HG02759 (cell line): ENCODE measurements around the gene BNIP1.
"Not testable (repeated sequence)": the region's sequence is repeated elsewhere in the genome, so short reads cannot be mapped to it uniquely, and the experiment has no call there.

Experiments used
- ATAC-seq: cut with Tn5 transposase; IDR thresholded peaks from one replicate; pipeline ENCODE4 v1.9.1; 2021; ENCODE audit warnings: mild to moderate bottlenecking, moderate library complexity; ENCODE audit not compliant: unreplicated experiment

Gene BNIP1

GRCh38 chr5:173144200-173145176 is at the start of gene BNIP1:
Gene BNIP1, plus strand, starts transcription at chr5:173144531. Its CDS starts 15 bp downstream, at chr5:173144546.
- peak; percentile 93 for ATAC-seq

GRCh38 chr5:173098787-173099186 is 45.5 kb upstream of the BNIP1 start:
- ATAC-seq: no peak

GRCh38 chr5:173099461-173099860 is 44.9 kb upstream of the BNIP1 start:
- ATAC-seq: no peak

- ATAC-seq: no peak
These were observed 43.1 kb upstream of the BNIP1 start for GRCh38 chr5:173101245-173101644.

- no peak for ATAC-seq
These were observed 40.9 kb upstream of the BNIP1 start for GRCh38 chr5:173103411-173103810.

GRCh38 chr5:173108914-173109313 is 35.4 kb upstream of the BNIP1 start:
- ATAC-seq: no peak

- ATAC-seq: no peak
These were observed 29.8 kb upstream of the BNIP1 start for GRCh38 chr5:173114536-173114935.

- no peak for ATAC-seq
These were observed 24.6 kb upstream of the BNIP1 start for GRCh38 chr5:173119719-173120118.

GRCh38 chr5:173123416-173123815 is 20.9 kb upstream of the BNIP1 start:
- no peak for ATAC-seq

GRCh38 chr5:173132166-173132565 is 12.2 kb upstream of the BNIP1 start:
- ATAC-seq: not testable (repeated sequence)

- ATAC-seq: no peak
These were observed 5.6 kb upstream of the BNIP1 start for GRCh38 chr5:173138707-173139106.

- no peak for ATAC-seq
These were observed 4.7 kb upstream of the BNIP1 start for GRCh38 chr5:173139631-173140030.

GRCh38 chr5:173140769-173141168 is 3.6 kb upstream of the BNIP1 start:
- no peak for ATAC-seq

GRCh38 chr5:173143567-173143966 is 764 bp upstream of the BNIP1 start:
- no peak for ATAC-seq

- ATAC-seq: no peak
These were observed 4.0 kb downstream of the BNIP1 start for GRCh38 chr5:173148354-173148753.

GRCh38 chr5:173152547-173152946 is 8.2 kb downstream of the BNIP1 start:
- ATAC-seq: no peak

GRCh38 chr5:173153842-173154241 is 9.5 kb downstream of the BNIP1 start:
- no peak for ATAC-seq

- ATAC-seq: not testable (repeated sequence)
These were observed 10.3 kb downstream of the BNIP1 start for GRCh38 chr5:173154619-173155018.

- no peak for ATAC-seq
These were observed 11.6 kb downstream of the BNIP1 start for GRCh38 chr5:173155912-173156311.

- ATAC-seq: no peak
These were observed 14.0 kb downstream of the BNIP1 start for GRCh38 chr5:173158366-173158765.

GRCh38 chr5:173159256-173159655 is 14.9 kb downstream of the BNIP1 start:
- ATAC-seq: no peak

GRCh38 chr5:173161148-173161547 is 16.8 kb downstream of the BNIP1 start:
- no peak for ATAC-seq
